Panc1 (cell line): ENCODE measurements around the gene PRKCB. TPM values are rescaled to one million over a fixed set of nuclear protein-coding genes. Genes with fewer than 3 reads are reported as not detected.
"Not testable (repeated sequence)": the region's sequence is repeated elsewhere in the genome, so short reads cannot be mapped to it uniquely, and the experiment has no call there.

Source experiments
- ATAC-seq: fragments of 200-7000 bp; cut with Tn5 transposase; 2 replicates; pipeline ENCODE4 v1.9.1; 2020; ENCODE audit warnings: mild to moderate bottlenecking, moderate library complexity
- BruUV-seq: library from RNA; stranded (reverse); fragments of 400-500 nt; replicated peaks from 2 replicates; lab custom pipeline; 2021; lab: Mats Ljungman, UMichigan
- CTCF ChIA-PET: fragments of 300-600 bp; sonication (Branson Sonifier 250); formaldehyde crosslinking; loops from one replicate; lab custom pipeline; 2022; ENCODE audit warnings: antibody characterized with exemption; lab: Charles Lee
- POLR2A ChIA-PET: fragments of 300-600 bp; sonication (Branson Sonifier 250); formaldehyde crosslinking; loops from one replicate; lab custom pipeline; 2022; ENCODE audit warnings: antibody characterized with exemption; lab: Charles Lee
- DNase-seq: peaks from one replicate; pipeline ENCODE4 v3.0.0-alpha.2; 2010; ENCODE audit warnings: low read depth, low spot score
- H3K27ac ChIP-seq: 2 replicates; pipeline ENCODE4 v1.5.1; 2011; ENCODE audit warnings: mild to moderate bottlenecking, low read length, inconsistent platforms
- H3K27me3 ChIP-seq: fragments of 200-500 bp; sonication (Bioruptor generic); 2 replicates; pipeline ENCODE4 v1.6.0; 2014; ENCODE audit warnings: low read length, inconsistent platforms; ENCODE audit not compliant: control insufficient read depth, insufficient read depth
- H3K36me3 ChIP-seq: fragments of 200-500 bp; sonication (Bioruptor generic); 2 replicates; pipeline ENCODE4 v1.5.1; 2014; ENCODE audit warnings: inconsistent platforms, mild to moderate bottlenecking, low read length, moderate library complexity; ENCODE audit not compliant: control insufficient read depth, insufficient read depth
- H3K4me1 ChIP-seq: 2 replicates; pipeline ENCODE4 v1.5.1; 2011; ENCODE audit warnings: inconsistent platforms, mild to moderate bottlenecking, low read length, moderate library complexity; ENCODE audit not compliant: control insufficient read depth, insufficient read depth
- H3K4me3 ChIP-seq, 2 experiments: 2 replicates each; pipeline ENCODE4 v1.5.1; 2011 to 2012; ENCODE audit warnings: low read depth in 2 of 2, low read length in 2 of 2, mild to moderate bottlenecking in 2 of 2, inconsistent platforms in 1 of 2, moderate library complexity in 1 of 2
- H3K9me3 ChIP-seq: fragments of 200-500 bp; sonication (Bioruptor generic); 2 replicates; pipeline ENCODE4 v1.5.1; 2014; ENCODE audit warnings: low read depth, mild to moderate bottlenecking, inconsistent platforms, low read length, moderate library complexity; ENCODE audit not compliant: control insufficient read depth, insufficient read depth
- POLR2AphosphoS5 ChIP-seq: IDR thresholded peaks from 2 replicates; pipeline ENCODE4 v1.6.1; 2012; ENCODE audit warnings: mild to moderate bottlenecking, low read depth, low read length, moderate library complexity
- REST ChIP-seq, 2 experiments: IDR thresholded peaks; 2 replicates each; pipeline ENCODE4 v1.6.1; 2011 to 2012; ENCODE audit warnings: low read depth in 2 of 2, control low read depth in 1 of 2, low read length in 1 of 2, mild to moderate bottlenecking in 1 of 2, moderate library complexity in 1 of 2; ENCODE audit not compliant: insufficient read depth in 1 of 2
- SIN3A ChIP-seq: IDR thresholded peaks from 2 replicates; pipeline ENCODE4 v1.6.1; 2012; ENCODE audit warnings: low read depth, mild to moderate bottlenecking, low read length, moderate library complexity, borderline replicate concordance; ENCODE audit not compliant: insufficient read depth
- TCF7L2 ChIP-seq: IDR thresholded peaks from 2 replicates; pipeline ENCODE4 v1.6.1; 2011; ENCODE audit warnings: mild to moderate bottlenecking, low read depth, low read length, inconsistent platforms
- in situ Hi-C: cut with HindIII; loops from 2 replicates; pipeline ENCODE4 v1.10.0; 2016; ENCODE audit warnings: low sequenced_read_pairs, low pct_unique_long_range_greater_than_20kb
- intact Hi-C: fragments of 100-400 bp; cut with micrococcal nuclease; formaldehyde crosslinking; loops from one replicate; pipeline ENCODE4 v1.10.0; 2022; ENCODE audit not compliant: unreplicated experiment
- total RNA-seq: library from RNA; stranded (reverse); gene quantifications from one replicate; pipeline ENCODE4 v1.2.1, GENCODE V29; 2021; ENCODE audit not compliant: unreplicated experiment
- TF ChIP-seq, protein P1 (sequence below): fragments of 450-650 bp; IDR thresholded peaks from 2 replicates; pipeline ENCODE4 v1.5.1; 2017; ENCODE audit warnings: mild to moderate bottlenecking

The PRKCB gene
- total RNA-seq, 1 experiment from 2014 or later = 0.41 TPM

DNA sequence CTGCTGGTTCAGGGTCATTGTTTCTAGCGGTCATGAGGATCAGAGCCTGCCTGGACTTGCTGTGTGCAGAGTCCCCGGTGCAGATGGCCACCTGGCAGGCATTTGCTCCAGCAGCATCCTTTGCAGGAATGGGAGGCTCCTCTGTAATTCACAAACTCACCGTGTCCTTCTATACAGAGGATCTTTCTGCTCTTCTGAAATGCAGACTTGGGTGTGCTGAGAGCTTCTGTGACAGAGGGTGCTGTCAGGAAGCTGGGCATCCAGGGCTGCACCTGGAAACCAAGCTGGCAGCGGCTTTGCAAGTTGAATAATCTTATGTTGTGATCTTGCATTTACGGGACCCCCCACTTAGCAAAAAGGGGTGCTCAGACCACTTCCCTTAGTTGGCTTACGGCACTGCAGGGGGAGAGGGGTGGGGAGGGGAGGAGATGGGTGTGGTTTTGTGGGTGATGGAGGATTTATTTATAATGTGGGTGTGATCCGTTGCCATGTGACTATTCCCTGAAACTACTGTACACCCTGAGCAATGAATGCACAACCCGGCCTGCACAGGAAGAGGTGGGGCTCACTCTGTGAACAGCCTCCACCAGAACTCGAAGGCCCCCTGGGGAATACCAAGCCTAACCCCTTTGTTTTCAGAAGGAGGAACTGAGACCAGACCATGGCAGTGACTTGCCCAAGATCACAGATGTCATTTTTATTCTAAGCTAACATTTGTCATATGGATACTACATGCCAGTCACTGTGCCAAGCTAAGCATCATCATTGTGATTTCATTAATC lies 178.3 kb downstream of the PRKCB start:
- DNase-seq = no peak
- no peak overlapping the region for H3K4me3 ChIP-seq
- TF ChIP-seq REST (IDR thresholded peaks at IDR 0.05; ENCODE audit: insufficient read depth in 1 of 2, low read depth in 2 of 2, low read length in 1 of 2) (no peak), TCF7L2 (no peak), SIN3A (no peak), POLR2AphosphoS5 (no peak)
- TF ChIP-seq, protein P1, sequence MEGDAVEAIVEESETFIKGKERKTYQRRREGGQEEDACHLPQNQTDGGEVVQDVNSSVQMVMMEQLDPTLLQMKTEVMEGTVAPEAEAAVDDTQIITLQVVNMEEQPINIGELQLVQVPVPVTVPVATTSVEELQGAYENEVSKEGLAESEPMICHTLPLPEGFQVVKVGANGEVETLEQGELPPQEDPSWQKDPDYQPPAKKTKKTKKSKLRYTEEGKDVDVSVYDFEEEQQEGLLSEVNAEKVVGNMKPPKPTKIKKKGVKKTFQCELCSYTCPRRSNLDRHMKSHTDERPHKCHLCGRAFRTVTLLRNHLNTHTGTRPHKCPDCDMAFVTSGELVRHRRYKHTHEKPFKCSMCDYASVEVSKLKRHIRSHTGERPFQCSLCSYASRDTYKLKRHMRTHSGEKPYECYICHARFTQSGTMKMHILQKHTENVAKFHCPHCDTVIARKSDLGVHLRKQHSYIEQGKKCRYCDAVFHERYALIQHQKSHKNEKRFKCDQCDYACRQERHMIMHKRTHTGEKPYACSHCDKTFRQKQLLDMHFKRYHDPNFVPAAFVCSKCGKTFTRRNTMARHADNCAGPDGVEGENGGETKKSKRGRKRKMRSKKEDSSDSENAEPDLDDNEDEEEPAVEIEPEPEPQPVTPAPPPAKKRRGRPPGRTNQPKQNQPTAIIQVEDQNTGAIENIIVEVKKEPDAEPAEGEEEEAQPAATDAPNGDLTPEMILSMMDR = no peak
- intact Hi-C loops (loop anchor here (5.0 kb wide), 1 partner anchor 277 kb away; no protein-coding TSS in a partner anchor), in situ Hi-C loops (no loop called here)
- CTCF ChIA-PET = no interaction called here
- H3K27ac ChIP-seq = no peak overlapping the region
- H3K27me3 ChIP-seq = no peaks in the 10 kb centered on the region
- no TSS peak for BruUV-seq
- H3K9me3 ChIP-seq = no peaks in the 10 kb centered on the region
- POLR2A ChIA-PET = no interaction called here
- H3K4me1 ChIP-seq = no peaks in the 10 kb centered on the region
- no peaks in the 10 kb centered on the region for H3K36me3 ChIP-seq
- peak; percentile 44; the same call in 1 of the 2 replicates for ATAC-seq

DNA sequence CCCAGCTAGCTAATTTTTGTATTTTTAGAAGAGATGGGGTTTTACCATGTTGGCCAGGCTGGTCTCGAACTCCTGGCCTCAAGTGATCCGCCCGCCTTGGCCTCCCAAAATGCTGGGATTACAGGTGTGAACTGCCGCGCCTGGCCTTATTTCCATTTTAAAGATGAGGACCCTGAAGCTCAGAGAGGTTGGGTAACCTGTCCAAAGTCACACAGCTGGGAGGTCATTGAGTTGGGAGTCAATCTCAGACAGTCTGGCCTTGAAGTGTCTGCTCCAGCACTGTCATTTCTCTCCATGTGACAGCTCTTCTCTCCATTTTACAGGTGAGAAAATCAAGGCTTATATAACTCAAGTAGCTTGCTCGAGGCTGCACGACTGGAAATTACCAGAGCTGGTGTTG lies 179.2 kb downstream of the PRKCB start:
- H3K9me3 ChIP-seq, H3K27ac ChIP-seq, H3K27me3 ChIP-seq, DNase-seq, BruUV-seq, in situ Hi-C loops, POLR2A ChIA-PET, CTCF ChIA-PET, H3K4me3 ChIP-seq, ATAC-seq, H3K4me1 ChIP-seq, H3K36me3 ChIP-seq: not testable (repeated sequence)
- intact Hi-C loops = loop anchor here (5.0 kb wide), 1 partner anchor 278 kb away; no protein-coding TSS in a partner anchor

- intact Hi-C loops = no loop called here
- in situ Hi-C loops = no loop called here
Observed at GRCh38 chr16:24015923-24016322, 180.1 kb downstream of the PRKCB start.

More at GRCh38 chr16:24015923-24016322, 180.1 kb downstream of the PRKCB start:
- TF ChIP-seq REST (IDR thresholded peaks at IDR 0.05; ENCODE audit: insufficient read depth in 1 of 2, low read depth in 2 of 2, low read length in 1 of 2) = no peak
- TF ChIP-seq, protein P1 = peak; percentile 17; the same call in 1 of the 2 replicates
- Histone ChIP-seq H3K27ac (no peak overlapping the region), H3K36me3 (no peaks in the 10 kb centered on the region), H3K27me3 (no peaks in the 10 kb centered on the region; the same call in 1 of the 2 replicates), H3K4me3 (no peak overlapping the region), H3K9me3 (no peaks in the 10 kb centered on the region), H3K4me1 (no peaks in the 10 kb centered on the region)
- CTCF ChIA-PET = interaction anchor here (0.6 kb wide), 1 partner anchor 246 kb away, joined by 3 read pairs; no protein-coding TSS in a partner anchor
- no TSS peak for BruUV-seq
- ATAC-seq = no peak
- POLR2A ChIA-PET = no interaction called here
- DNase-seq = no peak
